Tibial nerve (tissue), 3 donors: ENCODE results near the gene MTCL1.

ENCODE experiments used
- CTCF ChIP-seq, 5 experiments: fragments of 200-600 bp in 3 of 5; fragments of 450-650 bp in 2 of 5; sonication (generic) in 3 of 5; IDR thresholded peaks; one replicate each; pipeline ENCODE4 v1.5.1; 2016 to 2019; ENCODE audit warnings: antibody characterized with exemption in 5 of 5, mild to moderate bottlenecking in 3 of 5, moderate library complexity in 2 of 5
- POLR2A ChIP-seq, 2 donors: fragments of 450-650 bp; IDR thresholded peaks; one replicate each; pipeline ENCODE4 v1.6.1; 2017; ENCODE audit warnings: antibody characterized with exemption in 2 of 2, mild to moderate bottlenecking in 2 of 2, moderate library complexity in 2 of 2

GRCh38 chr18:8794156-8794933 is 89.0 kb downstream of the MTCL1 start:
- TF ChIP-seq CTCF (IDR thresholded peaks at IDR 0.05) (no peak), POLR2A (IDR thresholded peaks at IDR 0.05) (no peak)
